Measurements from ENCODE around the gene ATG7.
"Not testable (repeated sequence)": the region's sequence is repeated elsewhere in the genome, so short reads cannot be mapped to it uniquely, and the experiment has no call there.

Gene ATG7

GRCh38 chr3:11413071-11413470, 140.9 kb downstream of the ATG7 start:
- FAIRE-seq (no peak), DNase-seq (ENCODE audit: extremely low spot score, insufficient read length, low read depth) (no peak)

GRCh38 chr3:11415099-11415498, 142.9 kb downstream of the ATG7 start:
- DNase-seq (ENCODE audit: extremely low spot score, insufficient read length, low read depth), result no peak
- no peak for FAIRE-seq

- no peak for DNase-seq (ENCODE audit: extremely low spot score, insufficient read length, low read depth)
- no peak for FAIRE-seq
These were observed 147.9 kb downstream of the ATG7 start for GRCh38 chr3:11420066-11420465.

GRCh38 chr3:11422291-11422690, 150.1 kb downstream of the ATG7 start:
- DNase-seq (ENCODE audit: extremely low spot score, insufficient read length, low read depth) (no peak), FAIRE-seq (no peak)

GRCh38 chr3:11423868-11424267, 151.7 kb downstream of the ATG7 start:
- DNase-seq (ENCODE audit: extremely low spot score, insufficient read length, low read depth), result no peak
- FAIRE-seq, result no peak

- FAIRE-seq (no peak), DNase-seq (ENCODE audit: extremely low spot score, insufficient read length, low read depth) (no peak)
These were observed 152.1 kb downstream of the ATG7 start for GRCh38 chr3:11424277-11424676.

GRCh38 chr3:11430207-11430606, 158.0 kb downstream of the ATG7 start:
- FAIRE-seq (no peak), DNase-seq (ENCODE audit: extremely low spot score, insufficient read length, low read depth) (no peak)

GRCh38 chr3:11430624-11431023, 158.4 kb downstream of the ATG7 start:
- FAIRE-seq (no peak), DNase-seq (ENCODE audit: extremely low spot score, insufficient read length, low read depth) (no peak)

GRCh38 chr3:11431319-11431718, 159.1 kb downstream of the ATG7 start:
- no peak for DNase-seq (ENCODE audit: extremely low spot score, insufficient read length, low read depth)
- FAIRE-seq, result no peak

GRCh38 chr3:11434017-11434526, 161.9 kb downstream of the ATG7 start:
- DNase-seq (ENCODE audit: extremely low spot score, insufficient read length, low read depth) (no peak), FAIRE-seq (no peak)

GRCh38 chr3:11434563-11435096, 162.4 kb downstream of the ATG7 start:
- FAIRE-seq (no peak), DNase-seq (ENCODE audit: extremely low spot score, insufficient read length, low read depth) (no peak)

- DNase-seq (ENCODE audit: extremely low spot score, insufficient read length, low read depth), result no peak
- FAIRE-seq, result no peak
These were observed 163.4 kb downstream of the ATG7 start for GRCh38 chr3:11435440-11436165.

GRCh38 chr3:11436775-11437174, 164.6 kb downstream of the ATG7 start:
- DNase-seq (ENCODE audit: extremely low spot score, insufficient read length, low read depth) (no peak), FAIRE-seq (no peak)

- no peak for DNase-seq (ENCODE audit: extremely low spot score, insufficient read length, low read depth)
- no peak for FAIRE-seq
These were observed 165.3 kb downstream of the ATG7 start for GRCh38 chr3:11437506-11437905.

- no peak for FAIRE-seq
- DNase-seq (ENCODE audit: extremely low spot score, insufficient read length, low read depth), result no peak
These were observed 166.4 kb downstream of the ATG7 start for GRCh38 chr3:11438646-11439045.

GRCh38 chr3:11441346-11441745, 169.1 kb downstream of the ATG7 start:
- DNase-seq (ENCODE audit: extremely low spot score, insufficient read length, low read depth); FAIRE-seq: not testable (repeated sequence)

GRCh38 chr3:11444404-11444803, 172.2 kb downstream of the ATG7 start:
- no peak for DNase-seq (ENCODE audit: extremely low spot score, insufficient read length, low read depth)
- FAIRE-seq, result no peak

- not testable (repeated sequence) for FAIRE-seq; DNase-seq (ENCODE audit: extremely low spot score, insufficient read length, low read depth)
These were observed 173.0 kb downstream of the ATG7 start for GRCh38 chr3:11445193-11445592.

- FAIRE-seq (no peak), DNase-seq (ENCODE audit: extremely low spot score, insufficient read length, low read depth) (no peak)
These were observed 173.7 kb downstream of the ATG7 start for GRCh38 chr3:11445883-11446282.

GRCh38 chr3:11447584-11448200, 175.5 kb downstream of the ATG7 start:
- FAIRE-seq (no peak), DNase-seq (ENCODE audit: extremely low spot score, insufficient read length, low read depth) (no peak)

GRCh38 chr3:11450015-11450414, 177.8 kb downstream of the ATG7 start:
- no peak for DNase-seq (ENCODE audit: extremely low spot score, insufficient read length, low read depth)
- FAIRE-seq, result no peak
